ENCODE results near the gene AGO3.

AGO3 gene

DNA sequence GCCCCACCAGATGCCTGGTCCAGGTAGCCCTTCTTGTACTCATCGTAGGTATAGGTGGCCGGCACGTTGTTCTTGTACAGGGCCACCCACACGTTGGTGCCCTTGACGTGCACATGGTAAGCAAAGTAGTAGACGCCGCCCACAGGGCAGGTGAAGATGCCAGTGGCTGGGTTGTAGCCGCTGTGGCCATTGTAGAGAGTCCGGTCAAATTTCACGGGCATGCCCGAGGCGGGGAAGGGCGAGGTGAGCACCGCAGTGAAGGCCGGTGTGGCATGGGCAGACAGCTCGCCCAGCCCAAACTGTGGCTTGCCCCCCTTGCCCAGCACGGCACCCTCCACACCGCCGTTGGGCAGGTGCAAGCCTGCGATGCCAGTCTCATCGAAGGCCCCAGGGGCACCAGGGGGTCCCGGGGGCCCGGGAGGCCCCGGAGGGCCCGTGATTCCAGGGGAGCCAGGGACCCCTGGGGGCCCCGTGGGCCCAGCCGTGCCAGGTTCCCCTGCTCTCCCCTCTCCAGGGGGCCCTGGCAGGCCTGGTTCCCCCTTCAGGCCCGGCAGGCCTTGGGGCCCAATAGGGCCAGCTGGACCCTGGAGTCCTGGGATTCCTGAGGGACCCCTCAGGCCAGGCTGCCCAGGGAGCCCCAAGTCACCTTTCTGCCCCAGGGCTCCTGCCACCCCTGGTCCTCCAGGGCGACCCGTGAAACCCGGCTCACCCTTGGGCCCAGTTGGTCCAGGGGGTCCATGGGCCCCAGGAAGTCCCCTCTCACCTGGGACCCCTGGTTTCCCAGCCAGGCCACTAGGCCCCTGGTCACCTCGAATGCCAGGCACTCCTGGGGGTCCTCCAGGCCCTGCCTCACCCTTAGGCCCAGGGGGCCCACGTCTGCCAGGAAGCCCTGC lies 167.0 kb downstream of the AGO3 start:
- no peak for TF ChIP-seq GLIS3 (CRISPR knock-in tag; IDR thresholded peaks at IDR 0.05)
- TF ChIP-seq CSDC2 (CRISPR knock-in tag; IDR thresholded peaks at IDR 0.05), result no peak
- TF ChIP-seq, protein P1, sequence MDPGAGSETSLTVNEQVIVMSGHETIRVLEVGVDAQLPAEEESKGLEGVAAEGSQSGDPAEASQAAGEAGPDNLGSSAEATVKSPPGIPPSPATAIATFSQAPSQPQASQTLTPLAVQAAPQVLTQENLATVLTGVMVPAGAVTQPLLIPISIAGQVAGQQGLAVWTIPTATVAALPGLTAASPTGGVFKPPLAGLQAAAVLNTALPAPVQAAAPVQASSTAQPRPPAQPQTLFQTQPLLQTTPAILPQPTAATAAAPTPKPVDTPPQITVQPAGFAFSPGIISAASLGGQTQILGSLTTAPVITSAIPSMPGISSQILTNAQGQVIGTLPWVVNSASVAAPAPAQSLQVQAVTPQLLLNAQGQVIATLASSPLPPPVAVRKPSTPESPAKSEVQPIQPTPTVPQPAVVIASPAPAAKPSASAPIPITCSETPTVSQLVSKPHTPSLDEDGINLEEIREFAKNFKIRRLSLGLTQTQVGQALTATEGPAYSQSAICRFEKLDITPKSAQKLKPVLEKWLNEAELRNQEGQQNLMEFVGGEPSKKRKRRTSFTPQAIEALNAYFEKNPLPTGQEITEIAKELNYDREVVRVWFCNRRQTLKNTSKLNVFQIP (CRISPR knock-in tag; IDR thresholded peaks at IDR 0.05; ENCODE audit: borderline replicate concordance, low read depth), result no peak
- TF ChIP-seq, protein P2, sequence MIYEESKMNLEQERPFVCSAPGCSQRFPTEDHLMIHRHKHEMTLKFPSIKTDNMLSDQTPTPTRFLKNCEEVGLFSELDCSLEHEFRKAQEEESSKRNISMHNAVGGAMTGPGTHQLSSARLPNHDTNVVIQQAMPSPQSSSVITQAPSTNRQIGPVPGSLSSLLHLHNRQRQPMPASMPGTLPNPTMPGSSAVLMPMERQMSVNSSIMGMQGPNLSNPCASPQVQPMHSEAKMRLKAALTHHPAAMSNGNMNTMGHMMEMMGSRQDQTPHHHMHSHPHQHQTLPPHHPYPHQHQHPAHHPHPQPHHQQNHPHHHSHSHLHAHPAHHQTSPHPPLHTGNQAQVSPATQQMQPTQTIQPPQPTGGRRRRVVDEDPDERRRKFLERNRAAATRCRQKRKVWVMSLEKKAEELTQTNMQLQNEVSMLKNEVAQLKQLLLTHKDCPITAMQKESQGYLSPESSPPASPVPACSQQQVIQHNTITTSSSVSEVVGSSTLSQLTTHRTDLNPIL (CRISPR knock-in tag; IDR thresholded peaks at IDR 0.05; ENCODE audit: low read depth), result no peak
- TF ChIP-seq BACH2 (CRISPR knock-in tag; IDR thresholded peaks at IDR 0.05; ENCODE audit: borderline replicate concordance), result no peak
- ATAC-seq, result no peak

DNA sequence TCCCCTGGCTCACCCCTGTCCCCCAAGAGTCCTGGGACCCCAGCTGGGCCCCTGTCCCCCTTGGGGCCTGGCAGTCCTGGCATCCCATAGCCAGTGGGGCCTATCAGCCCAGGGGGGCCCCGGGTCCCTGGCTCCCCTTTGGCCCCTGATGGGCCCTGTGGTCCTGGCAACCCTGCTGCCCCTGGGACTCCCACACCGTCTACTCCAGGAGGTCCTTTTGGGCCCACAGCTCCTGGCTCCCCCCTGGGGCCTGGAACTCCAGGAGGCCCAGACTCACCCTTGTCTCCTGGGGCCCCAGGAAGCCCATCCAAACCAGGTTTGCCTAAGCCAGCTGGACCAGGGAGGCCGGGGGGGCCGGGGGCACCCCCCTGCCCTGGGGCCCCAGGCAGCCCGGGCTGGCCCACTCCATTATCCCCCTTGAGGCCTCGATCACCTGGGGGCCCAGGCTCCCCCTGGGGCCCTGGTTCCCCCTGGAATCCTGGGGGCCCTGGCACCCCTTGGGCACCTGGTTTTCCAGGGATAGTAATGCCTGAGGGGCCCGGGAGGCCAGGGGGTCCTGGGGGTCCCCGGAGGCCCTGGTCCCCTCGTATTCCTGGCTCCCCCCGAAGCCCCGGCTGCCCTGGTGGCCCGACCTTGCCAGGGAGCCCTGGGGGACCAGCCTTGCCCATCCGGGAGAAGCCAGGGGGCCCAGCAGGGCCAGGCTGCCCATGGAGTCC lies 167.9 kb downstream of the AGO3 start:
- TF ChIP-seq ISL1 (CRISPR knock-in tag; IDR thresholded peaks at IDR 0.05), result no peak
- no peak for TF ChIP-seq BACH2 (CRISPR knock-in tag; IDR thresholded peaks at IDR 0.05; ENCODE audit: borderline replicate concordance)
- TF ChIP-seq, protein P2 (CRISPR knock-in tag; IDR thresholded peaks at IDR 0.05; ENCODE audit: low read depth), result no peak
- TF ChIP-seq CSDC2 (CRISPR knock-in tag; IDR thresholded peaks at IDR 0.05), result no peak
- TF ChIP-seq SNAI2 (CRISPR knock-in tag; IDR thresholded peaks at IDR 0.05), result no peak
- TF ChIP-seq ESRRG (CRISPR knock-in tag; IDR thresholded peaks at IDR 0.05), result no peak
- TF ChIP-seq ZNF70 (CRISPR knock-in tag; IDR thresholded peaks at IDR 0.05), result no peak
- TF ChIP-seq, protein P3, sequence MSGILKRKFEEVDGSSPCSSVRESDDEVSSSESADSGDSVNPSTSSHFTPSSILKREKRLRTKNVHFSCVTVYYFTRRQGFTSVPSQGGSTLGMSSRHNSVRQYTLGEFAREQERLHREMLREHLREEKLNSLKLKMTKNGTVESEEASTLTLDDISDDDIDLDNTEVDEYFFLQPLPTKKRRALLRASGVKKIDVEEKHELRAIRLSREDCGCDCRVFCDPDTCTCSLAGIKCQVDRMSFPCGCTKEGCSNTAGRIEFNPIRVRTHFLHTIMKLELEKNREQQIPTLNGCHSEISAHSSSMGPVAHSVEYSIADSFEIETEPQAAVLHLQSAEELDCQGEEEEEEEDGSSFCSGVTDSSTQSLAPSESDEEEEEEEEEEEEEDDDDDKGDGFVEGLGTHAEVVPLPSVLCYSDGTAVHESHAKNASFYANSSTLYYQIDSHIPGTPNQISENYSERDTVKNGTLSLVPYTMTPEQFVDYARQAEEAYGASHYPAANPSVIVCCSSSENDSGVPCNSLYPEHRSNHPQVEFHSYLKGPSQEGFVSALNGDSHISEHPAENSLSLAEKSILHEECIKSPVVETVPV (CRISPR knock-in tag; IDR thresholded peaks at IDR 0.05), result no peak
- no peak for TF ChIP-seq PPARA (CRISPR knock-in tag; IDR thresholded peaks at IDR 0.05; ENCODE audit: borderline replicate concordance)
- TF ChIP-seq OSR1 (CRISPR knock-in tag; IDR thresholded peaks at IDR 0.05), result no peak
- TF ChIP-seq, protein P4, sequence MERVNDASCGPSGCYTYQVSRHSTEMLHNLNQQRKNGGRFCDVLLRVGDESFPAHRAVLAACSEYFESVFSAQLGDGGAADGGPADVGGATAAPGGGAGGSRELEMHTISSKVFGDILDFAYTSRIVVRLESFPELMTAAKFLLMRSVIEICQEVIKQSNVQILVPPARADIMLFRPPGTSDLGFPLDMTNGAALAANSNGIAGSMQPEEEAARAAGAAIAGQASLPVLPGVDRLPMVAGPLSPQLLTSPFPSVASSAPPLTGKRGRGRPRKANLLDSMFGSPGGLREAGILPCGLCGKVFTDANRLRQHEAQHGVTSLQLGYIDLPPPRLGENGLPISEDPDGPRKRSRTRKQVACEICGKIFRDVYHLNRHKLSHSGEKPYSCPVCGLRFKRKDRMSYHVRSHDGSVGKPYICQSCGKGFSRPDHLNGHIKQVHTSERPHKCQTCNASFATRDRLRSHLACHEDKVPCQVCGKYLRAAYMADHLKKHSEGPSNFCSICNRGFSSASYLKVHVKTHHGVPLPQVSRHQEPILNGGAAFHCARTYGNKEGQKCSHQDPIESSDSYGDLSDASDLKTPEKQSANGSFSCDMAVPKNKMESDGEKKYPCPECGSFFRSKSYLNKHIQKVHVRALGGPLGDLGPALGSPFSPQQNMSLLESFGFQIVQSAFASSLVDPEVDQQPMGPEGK (CRISPR knock-in tag; IDR thresholded peaks at IDR 0.05; ENCODE audit: borderline replicate concordance), result no peak
- TF ChIP-seq RARB (CRISPR knock-in tag; IDR thresholded peaks at IDR 0.05), result no peak
- no peak for TF ChIP-seq TCF4 (CRISPR knock-in tag; IDR thresholded peaks at IDR 0.05; ENCODE audit: borderline replicate concordance)
- no peak for TF ChIP-seq ZNF565 (CRISPR knock-in tag; conservative IDR thresholded peaks at IDR 0.05; ENCODE audit: low read depth)
- no peak for TF ChIP-seq TOX (CRISPR knock-in tag; IDR thresholded peaks at IDR 0.05; ENCODE audit: borderline replicate concordance)
- no peak for TF ChIP-seq ZFP30 (CRISPR knock-in tag; IDR thresholded peaks at IDR 0.05)
- TF ChIP-seq, protein P1 (CRISPR knock-in tag; IDR thresholded peaks at IDR 0.05; ENCODE audit: borderline replicate concordance, low read depth), result no peak
- TF ChIP-seq, protein P5, sequence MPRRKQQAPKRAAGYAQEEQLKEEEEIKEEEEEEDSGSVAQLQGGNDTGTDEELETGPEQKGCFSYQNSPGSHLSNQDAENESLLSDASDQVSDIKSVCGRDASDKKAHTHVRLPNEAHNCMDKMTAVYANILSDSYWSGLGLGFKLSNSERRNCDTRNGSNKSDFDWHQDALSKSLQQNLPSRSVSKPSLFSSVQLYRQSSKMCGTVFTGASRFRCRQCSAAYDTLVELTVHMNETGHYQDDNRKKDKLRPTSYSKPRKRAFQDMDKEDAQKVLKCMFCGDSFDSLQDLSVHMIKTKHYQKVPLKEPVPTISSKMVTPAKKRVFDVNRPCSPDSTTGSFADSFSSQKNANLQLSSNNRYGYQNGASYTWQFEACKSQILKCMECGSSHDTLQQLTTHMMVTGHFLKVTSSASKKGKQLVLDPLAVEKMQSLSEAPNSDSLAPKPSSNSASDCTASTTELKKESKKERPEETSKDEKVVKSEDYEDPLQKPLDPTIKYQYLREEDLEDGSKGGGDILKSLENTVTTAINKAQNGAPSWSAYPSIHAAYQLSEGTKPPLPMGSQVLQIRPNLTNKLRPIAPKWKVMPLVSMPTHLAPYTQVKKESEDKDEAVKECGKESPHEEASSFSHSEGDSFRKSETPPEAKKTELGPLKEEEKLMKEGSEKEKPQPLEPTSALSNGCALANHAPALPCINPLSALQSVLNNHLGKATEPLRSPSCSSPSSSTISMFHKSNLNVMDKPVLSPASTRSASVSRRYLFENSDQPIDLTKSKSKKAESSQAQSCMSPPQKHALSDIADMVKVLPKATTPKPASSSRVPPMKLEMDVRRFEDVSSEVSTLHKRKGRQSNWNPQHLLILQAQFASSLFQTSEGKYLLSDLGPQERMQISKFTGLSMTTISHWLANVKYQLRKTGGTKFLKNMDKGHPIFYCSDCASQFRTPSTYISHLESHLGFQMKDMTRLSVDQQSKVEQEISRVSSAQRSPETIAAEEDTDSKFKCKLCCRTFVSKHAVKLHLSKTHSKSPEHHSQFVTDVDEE (CRISPR knock-in tag; IDR thresholded peaks at IDR 0.05), result no peak
- ATAC-seq, result no peak

Measured in SK-N-SH treated with all-trans-retinoic acid at 6 μM for 48 hours (cell line).